ENCODE data around the gene NHP2.
"Not testable (repeated sequence)": the region's sequence is repeated elsewhere in the genome, so short reads cannot be mapped to it uniquely, and the experiment has no call there.

NHP2 gene

DNA sequence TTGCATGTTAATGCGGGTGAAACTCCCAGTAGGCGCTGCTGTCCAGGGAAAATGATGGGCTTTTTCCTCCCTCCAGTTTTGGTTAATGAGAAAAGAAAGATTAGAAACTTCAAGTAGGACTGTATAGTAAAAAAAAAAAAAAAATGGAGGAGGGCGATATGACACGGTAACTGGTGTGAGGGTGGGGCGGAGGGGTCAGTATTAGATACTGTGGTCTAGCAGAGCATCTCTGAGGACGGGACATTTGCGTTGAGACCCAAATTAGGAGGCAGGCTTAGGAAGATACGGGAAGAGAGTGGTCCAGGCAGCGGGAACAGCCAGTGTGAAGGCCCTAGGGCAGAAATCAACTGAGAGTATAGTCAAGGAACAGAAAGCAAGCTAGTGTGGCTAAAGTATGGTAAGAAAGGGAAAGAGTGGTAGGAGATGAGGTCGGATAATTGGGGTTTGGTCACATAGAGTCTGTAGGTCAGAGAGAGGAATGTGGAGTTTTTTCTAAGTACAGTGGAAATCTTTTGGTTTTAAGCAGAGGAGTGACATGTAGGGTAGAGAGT is 22.2 kb downstream of the NHP2 start:
- in situ Hi-C loops (cut with MboI; ENCODE audit: low sequenced_read_pairs) = no loop called here

DNA sequence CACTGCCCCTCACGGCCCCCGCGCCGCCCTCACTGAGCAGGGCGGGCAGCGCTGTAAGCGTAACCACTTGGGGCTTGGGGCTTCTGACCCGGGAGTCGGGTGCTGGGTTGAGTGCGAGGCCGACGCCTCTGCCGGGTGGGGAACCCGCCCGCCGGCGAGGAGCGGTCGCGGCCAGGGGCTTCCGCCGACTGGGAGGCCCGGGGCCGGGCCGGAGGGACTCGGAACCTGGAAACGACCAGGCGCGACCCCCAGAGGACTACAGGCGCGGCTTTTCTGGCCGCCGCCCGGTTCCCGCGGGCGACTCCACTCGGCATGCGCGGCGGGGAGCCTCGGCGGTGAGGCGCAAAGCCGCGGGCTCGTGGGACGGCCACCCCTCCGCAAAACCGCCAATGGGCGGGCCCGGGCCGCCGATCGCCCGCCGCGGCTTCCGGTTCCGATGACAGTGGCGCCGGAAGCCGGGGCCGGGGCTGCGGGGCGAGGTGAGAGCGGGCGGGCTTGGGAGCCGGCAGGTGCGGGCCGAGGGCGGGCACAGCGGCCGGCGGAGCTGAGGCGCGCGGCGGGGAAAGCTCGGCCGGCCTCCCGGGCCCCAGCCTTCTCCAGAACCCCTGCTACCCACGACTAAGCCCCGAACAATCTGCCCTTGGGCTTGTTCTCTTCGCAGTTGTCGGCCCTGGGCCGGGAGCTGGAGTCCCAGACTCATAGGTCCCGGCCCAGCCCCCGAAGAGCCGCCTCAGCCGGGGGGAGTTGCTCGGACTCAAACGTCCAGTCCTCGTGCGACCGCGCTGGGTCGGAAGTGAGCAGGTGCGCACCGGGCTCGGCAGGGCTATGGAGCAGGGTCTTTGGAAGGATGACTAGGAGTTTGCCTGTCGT is 22.9 kb downstream of the NHP2 start, which contains the start of gene RMND5B:
Gene RMND5B, plus strand, starts transcription at position 439 of the 870 bp plus-strand sequence. CDS start 7,106 bp downstream, outside the sequence.
- in situ Hi-C loops (cut with MboI; ENCODE audit: low sequenced_read_pairs) = no loop called here

- in situ Hi-C loops (cut with MboI; ENCODE audit: low sequenced_read_pairs) = not testable (repeated sequence)
Measured at GRCh38 chr5:178130234-178130575, 23.5 kb downstream of the NHP2 start.

- in situ Hi-C loops (cut with MboI; ENCODE audit: low sequenced_read_pairs) = no loop called here
Measured at GRCh38 chr5:178129296-178129695, 24.4 kb downstream of the NHP2 start.

- in situ Hi-C loops (cut with MboI; ENCODE audit: low sequenced_read_pairs) = not testable (repeated sequence)
Measured at GRCh38 chr5:178127300-178128009, 26.2 kb downstream of the NHP2 start.

- in situ Hi-C loops (cut with MboI; ENCODE audit: low sequenced_read_pairs) = no loop called here
Measured at GRCh38 chr5:178126556-178126955, 27.1 kb downstream of the NHP2 start.

DNA sequence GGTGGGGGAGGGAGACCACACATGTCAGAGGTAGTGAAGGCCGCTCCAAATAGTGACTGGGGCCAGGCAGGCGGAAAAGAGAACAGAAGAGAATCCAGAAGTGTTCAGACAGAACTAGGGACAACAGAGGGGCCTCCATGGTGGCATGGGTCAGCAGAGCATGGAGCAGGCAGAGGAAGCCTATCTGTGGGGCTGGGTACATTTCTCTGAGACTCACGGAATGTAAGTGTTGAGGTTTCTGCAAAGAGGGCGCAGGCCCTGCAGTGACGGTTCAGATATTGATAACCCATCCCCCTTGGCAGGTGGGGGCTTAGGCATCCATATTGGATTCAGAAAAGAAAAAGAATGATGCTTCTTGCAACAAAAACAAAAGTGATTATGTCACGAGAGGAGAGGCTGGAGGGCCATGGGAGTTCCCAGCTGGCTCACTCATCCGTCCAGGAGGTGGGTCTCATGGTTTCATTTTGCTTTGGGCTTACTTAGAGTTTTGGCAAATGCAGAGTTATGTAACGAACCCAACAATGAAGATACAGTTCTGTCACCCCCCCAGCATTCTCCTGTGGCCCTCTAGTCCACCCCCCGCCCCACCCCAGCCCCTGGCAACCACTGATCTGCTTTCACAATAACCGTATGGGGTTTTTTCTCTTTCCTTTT is 28.3 kb downstream of the NHP2 start:
- in situ Hi-C loops (cut with MboI; ENCODE audit: low sequenced_read_pairs) = no loop called here

- in situ Hi-C loops (cut with MboI; ENCODE audit: low sequenced_read_pairs) = no loop called here
Measured at GRCh38 chr5:178123966-178124925, 29.4 kb downstream of the NHP2 start.

DNA sequence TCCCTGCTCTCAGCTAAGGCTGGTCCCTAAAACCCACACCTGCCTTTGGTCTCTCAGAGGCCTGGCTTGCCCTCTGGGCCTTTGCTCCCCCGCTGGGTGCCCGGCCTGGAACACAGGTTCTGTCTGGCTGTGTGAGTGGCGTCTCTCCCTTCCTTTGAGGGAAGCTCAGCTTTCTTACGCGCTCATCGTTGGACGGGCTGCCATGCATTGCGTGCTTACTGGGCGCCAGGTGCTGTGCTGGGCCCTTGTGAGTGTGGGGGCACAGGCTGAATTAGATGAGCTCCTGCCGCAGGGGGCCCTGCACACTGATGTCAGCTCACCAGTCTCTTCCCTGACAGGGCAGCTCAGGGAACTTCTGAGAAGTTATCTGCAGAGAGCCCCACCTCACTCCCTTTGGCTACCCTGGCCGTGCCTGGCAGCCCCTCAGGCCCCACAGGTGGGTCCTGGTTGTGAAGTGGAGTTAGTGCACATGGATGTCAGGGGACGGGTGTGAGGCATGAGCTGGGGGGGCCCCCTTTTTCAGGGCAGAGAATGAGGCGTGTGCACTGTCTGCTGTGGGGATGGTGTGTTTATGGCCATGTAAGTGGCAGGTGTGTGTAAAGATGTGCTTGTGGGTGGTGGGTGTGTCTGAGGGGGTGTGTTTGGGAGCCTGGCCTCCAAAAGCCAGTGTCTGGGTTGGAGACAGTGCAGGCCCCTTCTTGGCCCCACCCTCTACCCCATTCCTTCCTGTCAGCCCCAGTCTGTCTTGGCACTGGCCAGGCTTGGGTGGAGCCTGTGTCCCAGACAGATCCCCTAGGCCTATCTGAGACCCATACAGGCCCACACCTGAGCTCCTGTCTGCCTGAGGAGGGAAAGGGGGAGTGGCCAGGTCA is 30.4 kb downstream of the NHP2 start:
- in situ Hi-C loops (cut with MboI; ENCODE audit: low sequenced_read_pairs) = no loop called here

GRCh38 chr5:178122346-178122745 is 31.3 kb downstream of the NHP2 start:
- in situ Hi-C loops (cut with MboI; ENCODE audit: low sequenced_read_pairs) = no loop called here

- in situ Hi-C loops (cut with MboI; ENCODE audit: low sequenced_read_pairs) = no loop called here
Measured at GRCh38 chr5:178121391-178122276, 32.1 kb downstream of the NHP2 start.

DNA sequence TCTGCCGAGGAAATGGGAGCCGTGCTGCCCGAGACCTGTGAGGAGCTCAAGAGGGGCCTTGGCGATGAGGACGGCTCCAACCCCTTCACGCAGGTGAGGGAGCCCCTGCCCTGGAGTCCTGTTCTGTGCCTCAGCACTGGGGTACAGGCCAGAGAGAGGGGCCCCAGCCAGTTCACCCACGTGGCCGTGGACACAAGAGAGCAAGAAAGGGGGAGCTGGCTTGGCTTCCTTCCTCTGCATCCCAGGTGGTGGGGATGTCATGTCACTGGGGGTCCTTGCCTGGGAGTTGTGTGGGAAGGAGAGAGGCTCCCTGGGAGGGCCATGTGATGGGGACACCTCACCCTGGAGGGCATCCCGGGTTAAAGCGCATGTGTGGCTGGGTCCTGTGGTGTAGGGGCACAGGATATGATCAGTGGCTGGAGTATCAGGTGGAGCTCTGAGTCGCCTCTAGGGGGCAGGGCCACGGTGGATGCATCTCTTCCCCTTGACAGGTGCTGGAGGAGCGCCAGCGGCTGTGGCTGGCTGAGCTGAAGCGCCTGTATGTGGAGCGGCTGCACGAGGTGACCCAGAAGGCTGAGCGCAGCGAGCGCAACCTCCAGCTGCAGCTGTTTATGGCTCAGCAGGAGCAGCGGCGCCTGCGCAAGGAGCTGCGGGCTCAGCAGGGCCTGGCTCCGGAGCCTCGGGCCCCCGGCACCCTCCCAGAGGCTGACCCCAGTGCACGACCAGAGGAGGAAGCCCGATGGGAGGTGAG is 32.9 kb downstream of the NHP2 start:
- in situ Hi-C loops (cut with MboI; ENCODE audit: low sequenced_read_pairs) = no loop called here

- in situ Hi-C loops (cut with MboI; ENCODE audit: low sequenced_read_pairs) = no loop called here
Measured at GRCh38 chr5:178119915-178120606, 33.6 kb downstream of the NHP2 start.

DNA sequence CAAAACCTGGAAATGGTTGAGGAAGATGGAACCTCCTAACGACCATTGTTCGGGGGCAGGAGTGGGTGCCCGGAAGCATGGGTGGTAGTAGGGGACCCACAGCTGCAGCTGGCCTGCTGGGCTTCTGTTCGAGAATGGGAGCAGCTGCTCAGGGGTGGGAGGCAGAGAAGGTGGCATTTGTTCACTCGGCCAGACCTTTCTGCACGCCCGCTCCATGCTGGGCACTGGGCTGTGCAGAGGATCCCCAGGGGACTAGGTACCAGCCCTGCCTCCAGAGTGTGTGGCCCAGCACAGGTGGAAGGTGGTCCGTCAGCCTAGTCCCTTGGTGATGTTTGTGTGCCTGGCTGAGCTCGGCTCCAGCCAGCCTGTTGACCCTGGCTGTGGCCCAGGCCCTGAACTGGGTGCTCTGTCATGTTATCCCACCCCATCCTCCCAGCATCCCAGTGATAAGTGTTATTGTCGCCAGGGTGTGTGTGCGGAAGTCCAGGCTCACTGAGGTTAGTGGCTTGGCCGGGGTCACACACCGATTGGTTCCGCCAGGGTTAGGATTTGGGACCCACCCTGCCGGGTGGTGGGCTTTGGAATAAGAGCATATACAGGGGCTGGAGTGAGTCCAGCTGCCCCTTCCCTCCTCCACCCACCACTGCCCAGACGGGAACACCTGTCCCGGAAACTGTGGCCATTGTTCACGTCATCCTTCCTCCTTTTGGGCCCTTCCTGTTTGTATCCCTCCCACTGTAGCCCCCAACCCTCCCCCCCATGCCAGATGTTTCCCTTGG is 35.6 kb downstream of the NHP2 start:
- in situ Hi-C loops (cut with MboI; ENCODE audit: low sequenced_read_pairs) = no loop called here

DNA sequence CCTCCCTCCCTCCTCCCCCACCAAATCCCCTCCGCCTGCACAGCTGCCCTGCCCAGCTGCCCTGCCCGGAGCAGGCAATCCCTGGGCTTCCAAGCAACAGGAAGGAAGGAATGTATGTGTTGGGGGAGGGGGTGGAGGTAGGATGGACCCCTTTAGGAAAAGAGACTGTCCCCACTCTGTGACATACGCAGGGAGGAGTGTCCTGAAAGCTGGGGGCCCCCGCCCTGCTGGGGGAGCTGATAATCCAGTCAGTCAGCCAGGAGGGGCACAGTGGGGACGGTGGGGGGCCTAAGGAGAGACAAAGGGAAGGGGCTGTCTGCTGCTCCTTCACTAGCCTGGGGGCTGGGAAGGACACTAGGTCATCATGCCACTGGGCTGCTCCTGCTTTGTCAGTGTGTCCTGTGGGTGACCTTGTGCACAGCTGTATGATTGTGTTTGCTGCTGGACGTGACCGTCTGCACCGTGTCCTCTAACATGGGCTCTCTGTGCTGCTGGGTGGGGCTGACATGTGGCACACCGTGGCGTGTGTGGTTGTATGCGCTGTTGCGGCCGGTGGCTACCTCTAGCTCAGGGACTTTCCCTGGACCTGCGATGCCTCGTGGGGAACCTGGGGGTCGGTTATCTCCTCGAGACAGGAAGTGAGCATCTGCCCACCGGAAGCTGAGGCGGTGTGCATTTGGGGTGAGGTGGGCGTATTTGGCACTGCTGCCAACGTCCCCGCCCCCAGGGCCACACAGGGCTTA is 37.4 kb downstream of the NHP2 start:
- in situ Hi-C loops (cut with MboI; ENCODE audit: low sequenced_read_pairs) = no loop called here

- in situ Hi-C loops (cut with MboI; ENCODE audit: low sequenced_read_pairs) = no loop called here
Measured at GRCh38 chr5:178115814-178116142, 37.9 kb downstream of the NHP2 start.
